GM18499 (cell line): ENCODE measurements around the gene ROR1.

ENCODE experiments used
- ATAC-seq: cut with Tn5 transposase; IDR thresholded peaks from one replicate; pipeline ENCODE4 v1.9.1; 2021; ENCODE audit warnings: moderate number of reproducible peaks; ENCODE audit not compliant: insufficient read depth, unreplicated experiment

ROR1 gene

GRCh38 chr1:63987014-63987627 is 213.3 kb downstream of the ROR1 start:
- ATAC-seq: no peak

- no peak for ATAC-seq
Measured at GRCh38 chr1:63987628-63988024, 213.8 kb downstream of the ROR1 start.

DNA sequence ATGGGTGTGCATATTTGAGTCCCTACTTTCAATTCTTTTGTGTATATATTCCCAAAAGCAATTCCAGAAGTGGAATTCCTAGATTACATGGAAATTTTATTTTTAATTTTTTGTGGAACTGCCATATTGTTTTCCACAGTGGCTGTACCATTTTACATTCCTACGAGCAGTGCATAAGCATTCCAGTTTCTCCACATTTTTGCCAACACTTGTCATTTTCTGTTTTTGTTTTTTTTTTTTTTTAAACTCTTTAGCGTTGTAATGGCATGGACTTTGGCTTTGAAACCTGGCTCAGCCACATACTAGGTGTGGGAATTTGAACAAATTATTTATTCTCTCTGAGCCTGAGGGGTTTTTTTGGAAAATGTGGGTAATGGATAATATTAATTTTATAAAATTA is 215.1 kb downstream of the ROR1 start:
- ATAC-seq: no peak

GRCh38 chr1:63991685-63992084 is 217.9 kb downstream of the ROR1 start:
- ATAC-seq: no peak

- no peak for ATAC-seq
Measured at GRCh38 chr1:64000021-64000420, 226.2 kb downstream of the ROR1 start.

DNA sequence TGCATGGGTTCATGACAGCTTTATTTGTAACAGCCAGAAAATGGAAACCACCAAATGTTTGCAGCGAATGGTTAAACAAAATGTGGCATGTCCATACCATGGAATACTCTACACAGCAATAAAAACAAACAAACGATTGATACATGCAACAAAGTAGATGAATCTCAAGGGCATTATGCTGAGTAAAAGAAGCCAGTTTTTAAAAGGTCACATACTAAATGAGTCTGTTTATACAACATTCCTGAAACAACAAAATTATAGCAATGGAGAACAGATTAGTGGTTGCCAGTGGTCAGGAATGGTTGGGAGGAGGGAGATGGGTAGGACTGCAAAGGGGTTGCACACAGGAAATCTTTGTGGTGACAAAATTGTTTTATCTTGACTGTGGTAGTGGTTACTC is 227.2 kb downstream of the ROR1 start:
- no peak for ATAC-seq

- no peak for ATAC-seq
Measured at GRCh38 chr1:64004451-64005025, 230.7 kb downstream of the ROR1 start.

DNA sequence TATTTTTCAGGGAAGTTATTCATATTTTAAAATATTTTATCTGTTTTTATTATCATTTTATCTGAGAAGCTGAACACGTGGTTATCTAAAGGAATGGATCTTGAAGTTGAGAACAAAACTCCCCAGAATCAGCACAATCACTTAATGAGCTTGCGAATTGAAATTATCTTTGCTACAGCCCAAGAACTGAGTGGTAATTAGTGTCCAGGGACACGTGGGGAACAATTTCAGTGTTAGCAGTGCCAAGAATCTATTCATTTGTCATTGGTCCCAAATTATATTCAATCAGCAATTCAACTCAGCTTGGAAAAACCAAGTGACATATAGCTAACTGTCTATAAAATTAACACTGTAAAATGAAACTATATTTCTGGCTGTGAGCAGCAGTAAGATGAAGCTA is 232.0 kb downstream of the ROR1 start:
- no peak for ATAC-seq

DNA sequence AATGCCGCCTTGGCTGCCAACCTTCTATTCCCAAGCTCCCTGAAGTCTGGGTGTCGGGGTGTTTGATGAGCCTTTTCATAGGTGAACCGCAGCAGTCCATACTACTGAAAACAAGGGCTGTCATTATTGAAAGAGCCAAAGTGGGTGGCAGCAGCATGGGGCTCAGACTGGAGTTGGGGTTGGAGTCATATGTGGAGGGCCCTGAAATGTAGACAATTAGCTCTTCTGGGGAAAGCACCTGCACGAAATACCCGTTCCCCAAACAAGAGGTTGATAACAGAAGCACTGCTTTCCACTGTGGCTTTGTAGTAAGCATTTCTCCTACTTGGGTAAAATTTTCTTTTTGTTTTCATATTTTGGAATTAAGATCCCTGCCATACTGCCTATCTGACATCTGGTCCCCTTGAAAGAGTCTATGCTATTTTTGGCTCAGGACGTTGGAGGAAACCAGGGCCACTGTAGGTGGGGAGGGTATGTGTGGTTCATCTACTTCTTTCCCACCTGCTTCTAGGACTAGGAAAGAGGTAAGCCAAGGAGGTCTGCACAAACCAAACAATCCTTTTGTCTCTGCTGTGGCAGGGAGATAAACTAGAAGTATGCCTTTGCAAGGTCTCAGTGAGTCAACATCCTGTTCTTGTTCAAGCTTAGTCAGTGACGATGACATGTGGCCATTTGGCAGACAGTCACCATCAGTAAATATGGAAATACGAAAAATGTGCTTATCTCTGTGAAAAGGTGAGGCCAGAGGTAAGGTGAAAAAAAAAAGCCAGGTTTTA is 232.6 kb downstream of the ROR1 start:
- no peak for ATAC-seq

DNA sequence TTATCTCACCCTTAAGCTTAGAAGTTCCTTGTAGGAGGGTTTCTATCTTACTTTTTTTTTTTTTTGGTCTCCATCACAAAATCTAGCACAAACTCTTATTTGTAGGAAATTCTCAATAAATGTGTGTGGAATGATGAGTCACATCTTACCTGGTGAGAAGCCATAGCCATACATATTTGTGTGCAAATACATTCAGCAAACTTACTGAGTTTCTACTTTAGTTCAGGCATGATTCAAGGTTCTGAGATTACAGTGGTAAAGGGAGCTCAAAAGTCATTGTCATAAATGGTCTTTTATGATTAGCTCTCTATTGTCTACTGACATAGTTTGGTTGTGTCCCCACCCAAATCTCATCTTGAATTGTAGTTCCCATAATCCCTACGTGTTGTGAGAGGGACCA is 236.5 kb downstream of the ROR1 start:
- ATAC-seq: no peak

DNA sequence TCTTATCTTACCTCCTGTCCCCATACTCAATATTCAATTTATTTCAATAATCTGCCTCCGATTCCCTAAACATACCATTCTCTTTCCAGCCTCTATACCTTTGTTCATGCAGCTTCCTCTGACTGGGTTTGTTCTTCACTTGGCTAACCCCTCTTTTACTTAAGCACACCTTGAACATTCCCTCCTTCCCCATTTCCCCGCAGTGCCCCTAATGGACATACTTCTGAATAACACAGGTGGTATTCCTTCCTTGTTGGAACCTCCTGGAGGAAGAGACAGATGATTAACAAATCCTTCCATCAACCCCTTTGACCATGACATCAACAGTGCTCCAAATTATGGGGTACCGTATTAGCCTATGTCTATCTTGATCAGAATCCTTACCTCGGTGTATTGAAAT is 239.6 kb downstream of the ROR1 start:
- no peak for ATAC-seq

DNA sequence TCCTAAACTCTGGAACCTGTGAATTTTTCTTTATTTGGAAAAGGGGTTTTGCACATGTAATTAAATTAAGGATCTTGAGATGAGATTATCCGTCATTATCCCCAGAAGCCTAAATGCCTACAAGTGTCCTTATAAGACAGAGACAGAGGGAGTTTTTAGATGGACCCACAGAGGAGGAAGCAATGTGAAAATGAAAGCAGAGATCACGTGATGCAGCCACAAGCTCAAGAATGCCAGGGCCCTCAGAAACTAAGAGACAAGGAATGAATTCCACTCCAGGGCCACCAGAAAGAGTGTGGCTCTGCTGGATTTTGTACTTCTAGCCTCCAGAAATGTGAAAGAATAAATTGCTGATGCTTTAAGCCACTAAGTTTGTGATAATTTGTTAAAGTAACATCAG is 246.0 kb downstream of the ROR1 start:
- no peak for ATAC-seq

GRCh38 chr1:64021066-64021465 is 247.2 kb downstream of the ROR1 start:
- no peak for ATAC-seq

DNA sequence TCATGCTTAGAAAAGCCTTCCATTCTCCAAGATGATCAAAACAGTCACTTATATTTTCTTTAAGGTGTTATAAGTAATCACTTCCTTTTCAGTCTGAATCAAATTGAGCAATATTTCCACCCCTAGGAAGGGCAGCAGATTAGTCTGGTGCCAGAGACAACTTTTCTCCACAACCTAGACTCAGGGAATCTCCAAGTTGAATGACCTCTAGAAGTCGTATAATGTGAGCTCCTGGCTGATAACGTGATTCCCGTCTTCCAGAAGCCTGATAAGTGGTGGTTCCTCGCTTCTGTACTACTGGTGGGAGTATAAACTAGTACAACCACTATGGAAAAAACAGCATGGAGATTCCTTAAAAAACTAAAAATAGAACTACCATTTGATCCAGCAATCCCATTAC is 251.2 kb downstream of the ROR1 start:
- no peak for ATAC-seq

GRCh38 chr1:64029037-64029436 is 255.2 kb downstream of the ROR1 start:
- ATAC-seq: no peak

DNA sequence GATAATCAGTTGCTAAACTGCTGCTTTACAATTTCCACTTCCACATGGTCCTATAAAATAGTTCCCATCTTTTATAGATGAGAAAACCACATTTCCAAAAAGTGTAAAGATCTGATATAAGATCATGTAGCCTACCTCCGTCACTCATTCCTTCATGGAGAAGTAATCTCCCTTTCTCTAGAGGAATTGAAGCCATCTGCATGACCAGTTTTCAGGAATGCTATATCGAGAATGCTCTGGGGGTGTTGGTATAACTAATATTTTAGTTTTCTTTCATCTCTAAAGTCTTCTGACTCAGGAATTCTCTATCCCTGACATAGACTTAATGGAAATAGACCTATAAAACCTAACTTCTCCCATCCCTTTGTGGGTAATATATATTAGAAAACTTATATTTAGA is 256.6 kb downstream of the ROR1 start:
- ATAC-seq: no peak

DNA sequence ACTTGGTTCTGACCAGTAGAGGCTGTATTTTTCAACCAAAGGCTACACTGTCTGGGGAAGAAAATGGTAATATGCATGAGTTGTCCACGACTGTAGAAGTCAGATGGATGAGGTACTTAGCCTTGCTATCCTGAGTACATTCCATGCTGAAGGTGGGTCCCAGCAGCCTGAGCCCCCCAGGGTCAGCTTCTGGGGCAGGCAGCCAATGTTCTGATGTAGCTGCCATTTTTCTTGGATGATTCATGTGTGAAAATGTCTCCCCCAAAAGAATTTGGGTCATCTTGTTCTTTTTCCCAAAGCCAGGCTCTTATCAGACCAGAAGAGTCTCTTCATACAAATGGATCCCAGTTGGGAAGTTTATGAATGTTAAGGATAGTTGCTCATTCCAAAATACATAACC is 257.4 kb downstream of the ROR1 start:
- no peak for ATAC-seq

DNA sequence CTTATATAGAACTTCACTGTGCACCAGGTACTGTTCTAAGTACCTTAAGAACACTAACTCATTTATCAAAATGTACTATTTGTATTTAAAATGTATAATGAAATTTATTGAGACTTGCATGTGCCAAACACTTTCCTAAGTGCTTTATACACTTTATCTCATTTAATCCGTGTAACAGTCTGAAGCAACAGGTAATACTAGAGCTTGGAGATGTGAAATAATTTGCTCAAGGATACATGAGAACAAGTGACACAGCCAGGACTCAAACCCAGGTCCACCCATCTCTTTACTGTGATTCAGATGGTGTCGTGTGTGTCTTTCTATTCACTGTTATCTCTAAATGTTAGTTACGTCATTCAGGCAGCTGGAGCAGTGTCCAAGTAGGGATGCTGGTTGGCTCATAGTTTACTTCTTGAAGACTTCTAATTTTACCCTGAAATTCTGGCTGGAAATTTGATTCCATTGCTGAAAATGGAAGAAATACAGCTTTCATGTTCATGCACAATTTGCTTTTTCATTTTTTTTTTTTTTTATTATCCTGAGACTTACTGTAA is 259.9 kb downstream of the ROR1 start:
- no peak for ATAC-seq

DNA sequence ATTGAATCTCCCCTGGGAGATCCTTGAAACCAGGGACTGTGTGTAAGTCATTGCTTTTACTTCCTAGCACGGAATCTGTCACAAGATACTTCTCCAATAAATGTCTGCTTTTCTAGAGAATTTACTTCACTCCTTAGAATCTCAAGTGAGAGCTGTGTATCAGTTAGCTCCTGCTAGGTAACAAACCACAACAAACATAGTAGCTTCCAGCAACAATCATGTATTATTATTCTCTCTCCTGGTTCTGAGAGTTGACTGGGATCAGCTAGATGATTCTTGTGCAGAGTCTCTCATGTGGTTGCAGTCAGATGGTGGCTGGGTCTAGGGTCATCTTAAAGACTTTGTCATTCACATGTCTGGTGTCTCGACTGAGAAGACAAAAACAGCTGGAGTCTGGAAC is 262.7 kb downstream of the ROR1 start:
- ATAC-seq: no peak

DNA sequence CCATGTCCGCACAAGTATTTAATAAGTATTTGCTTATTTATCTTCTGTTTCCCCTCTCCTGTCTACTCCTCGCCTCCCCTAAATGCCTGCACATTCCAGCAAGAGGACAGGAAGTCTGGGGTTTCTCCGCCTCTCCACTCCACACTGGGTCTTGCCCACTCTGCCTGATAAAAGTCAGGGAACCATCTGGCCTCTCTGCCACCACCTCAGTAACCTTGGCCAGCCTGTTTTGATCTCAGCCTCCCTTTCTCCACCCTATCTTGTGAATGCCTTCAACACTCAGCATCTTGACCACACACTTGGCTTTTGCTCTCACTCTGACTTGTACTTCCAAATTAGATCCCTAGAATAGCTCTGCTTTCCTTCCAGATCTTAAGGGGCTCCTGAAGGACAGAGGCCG is 264.3 kb downstream of the ROR1 start:
- no peak for ATAC-seq

DNA sequence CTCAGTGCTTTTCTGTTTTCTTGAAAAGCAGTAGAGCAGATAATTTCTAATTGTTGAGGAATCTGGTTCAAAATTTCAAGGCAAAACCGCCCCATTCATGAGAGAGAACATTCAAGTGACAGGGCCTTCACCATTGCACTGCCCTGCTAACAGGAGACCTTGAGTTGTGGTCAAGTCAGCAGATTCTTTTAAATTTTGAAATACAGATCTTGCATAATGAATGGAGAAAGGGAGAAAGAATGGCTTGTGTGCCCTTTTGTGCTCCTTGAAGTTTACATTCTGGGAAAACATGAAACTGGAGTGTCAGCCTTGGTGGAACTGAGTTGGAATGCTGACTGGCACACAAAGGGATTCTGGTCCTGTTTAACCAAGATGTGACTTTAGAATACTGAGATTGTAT is 265.1 kb downstream of the ROR1 start:
- no peak for ATAC-seq
